Left lung (tissue), 10 donors: ENCODE results near the gene EPHA10. TPM values are rescaled to one million over a fixed set of nuclear protein-coding genes. Genes with fewer than 3 reads are reported as not detected.

ENCODE experiments used
- ATAC-seq: fragments of 200-7000 bp; cut with Tn5 transposase; one replicate; pipeline ENCODE4 v1.9.1; 2020; ENCODE audit warnings: moderate library complexity
- DNase-seq, 4 donors: peaks; one replicate each; pipeline ENCODE4 v3.0.0-alpha.2; 2013 to 2020
- H3K27ac ChIP-seq, 2 donors: fragments of 200-600 bp; sonication (generic) in 1 of 2; one replicate each; pipeline versions ENCODE4 v1.5.0 to v1.8.0; 2020 to 2021
- H3K27me3 ChIP-seq, 2 donors: fragments of 200-600 bp; sonication (generic) in 1 of 2; one replicate each; pipeline versions ENCODE4 v1.5.0 to v1.8.0; 2020 to 2021
- H3K36me3 ChIP-seq, 2 donors: fragments of 200-600 bp; sonication (generic) in 1 of 2; one replicate each; pipeline versions ENCODE4 v1.5.0 to v1.8.0; 2020 to 2021
- H3K4me1 ChIP-seq, 2 donors: fragments of 200-600 bp; one replicate each; pipeline ENCODE4 v1.8.0; 2021
- H3K4me3 ChIP-seq, 2 donors: fragments of 200-600 bp; sonication (generic) in 1 of 2; one replicate each; pipeline versions ENCODE4 v1.5.0 to v1.8.0; 2020 to 2021; ENCODE audit warnings: mild to moderate bottlenecking in 1 of 2
- H3K9me3 ChIP-seq, 2 donors: fragments of 200-600 bp; sonication (generic) in 1 of 2; one replicate each; pipeline versions ENCODE4 v1.5.0 to v1.8.0; 2020 to 2021
- CTCF ChIP-seq, 2 donors: fragments of 200-600 bp; sonication (generic) in 1 of 2; IDR thresholded peaks; one replicate each; pipeline versions ENCODE4 v1.5.0 to v1.8.0; 2021; ENCODE audit warnings: antibody characterized with exemption in 2 of 2
- intact Hi-C, 2 donors: fragments of 100-400 bp; cut with DNase I; formaldehyde crosslinking; loops; one replicate each; pipeline versions ENCODE4 v1.11.2 to v1.14.2; 2022
- polyA plus RNA-seq, 6 donors: library from polyadenylated mRNA; unstranded; fragments of 120-200 nt; gene quantifications; one replicate each; pipeline ENCODE4 v1.2.1, GENCODE V29; 2013; ENCODE audit not compliant: insufficient read length in 6 of 6
- total RNA-seq, 2 donors: library from RNA; stranded (reverse); fragmentation: NEBNext Ultra II Directional; extraction: Animal tissue kit (Norgen Biotek cat#: 25700); gene quantifications; one replicate each; pipeline ENCODE4 v1.2.1, GENCODE V29; 2021
- donor health status: DM: no; HTN: yes; CAD: no.
- donor health status: DM: no; HTN: no; CAD: no.

The EPHA10 gene
- total and polyA plus RNA-seq, 8 donors: 0.13 to 3.2 (median 0.22) TPM

- no peak overlapping the region for H3K27ac ChIP-seq
- H3K9me3 ChIP-seq: no peaks in the 10 kb centered on the region
- no peak for TF ChIP-seq CTCF (IDR thresholded peaks at IDR 0.05)
- H3K27me3 ChIP-seq: no peaks in the 10 kb centered on the region
- DNase-seq: no peak
- no peak for ATAC-seq
- no peak overlapping the region for H3K4me3 ChIP-seq
- no peaks in the 10 kb centered on the region for H3K4me1 ChIP-seq
- H3K36me3 ChIP-seq: peaks cover 0 to 74% of the 10 kb centered on the region in 2 donors
- intact Hi-C loops: no loop called here
These were observed 56.4 kb downstream of the EPHA10 start for GRCh38 chr1:37708471-37708870.

DNA sequence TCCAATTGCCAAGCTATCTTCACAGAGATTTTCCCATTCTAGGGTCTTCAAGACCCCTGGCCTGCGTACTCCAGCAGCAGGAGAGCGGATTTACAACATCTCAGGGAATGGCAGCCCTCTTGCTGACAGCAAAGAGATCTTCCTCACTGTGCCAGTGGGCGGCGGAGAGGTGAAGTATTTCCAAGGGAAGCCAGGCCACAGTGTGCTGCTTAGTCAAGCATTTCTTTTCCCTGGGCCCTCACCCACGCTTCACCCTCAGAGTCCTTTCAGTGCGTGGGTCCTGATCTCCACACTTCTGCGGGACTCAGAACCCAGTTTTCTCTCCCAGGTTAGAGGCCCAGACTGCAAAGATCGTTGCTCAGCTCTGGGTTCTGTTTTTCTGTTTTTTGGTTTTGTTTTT lies 59.5 kb downstream of the EPHA10 start:
- ATAC-seq (no peak), DNase-seq (no peak)
- H3K4me3 ChIP-seq: no peak overlapping the region
- TF ChIP-seq CTCF (IDR thresholded peaks at IDR 0.05): no peak
- H3K36me3 ChIP-seq: peaks cover 0 to 87% of the 10 kb centered on the region in 2 donors
- H3K27ac ChIP-seq: no peak overlapping the region
- intact Hi-C loops: no loop called here
- no peaks in the 10 kb centered on the region for H3K27me3 ChIP-seq
- no peaks in the 10 kb centered on the region for H3K4me1 ChIP-seq
- H3K9me3 ChIP-seq: no peaks in the 10 kb centered on the region

- Histone ChIP-seq H3K4me1 (no peaks in the 10 kb centered on the region), H3K36me3 (peaks cover 0 to 84% of the 10 kb centered on the region in 2 donors), H3K9me3 (no peaks in the 10 kb centered on the region), H3K27ac (no peak overlapping the region), H3K27me3 (no peaks in the 10 kb centered on the region), H3K4me3 (no peak overlapping the region)
- intact Hi-C loops: no loop called here
- no peak for DNase-seq
- ATAC-seq: no peak
- TF ChIP-seq CTCF (IDR thresholded peaks at IDR 0.05): no peak
These were observed 60.0 kb downstream of the EPHA10 start for GRCh38 chr1:37704966-37705365.

GRCh38 chr1:37703061-37703460 lies 61.9 kb downstream of the EPHA10 start:
- Histone ChIP-seq H3K27ac (no peak overlapping the region), H3K27me3 (no peaks in the 10 kb centered on the region), H3K36me3 (peaks cover 0 to 65% of the 10 kb centered on the region in 2 donors), H3K4me1 (no peaks in the 10 kb centered on the region), H3K4me3 (no peak overlapping the region), H3K9me3 (no peaks in the 10 kb centered on the region)
- TF ChIP-seq CTCF (IDR thresholded peaks at IDR 0.05): no peak
- peak in 1 of 4 donors; percentile 44 for DNase-seq
- intact Hi-C loops: no loop called here
- no peak for ATAC-seq

DNA sequence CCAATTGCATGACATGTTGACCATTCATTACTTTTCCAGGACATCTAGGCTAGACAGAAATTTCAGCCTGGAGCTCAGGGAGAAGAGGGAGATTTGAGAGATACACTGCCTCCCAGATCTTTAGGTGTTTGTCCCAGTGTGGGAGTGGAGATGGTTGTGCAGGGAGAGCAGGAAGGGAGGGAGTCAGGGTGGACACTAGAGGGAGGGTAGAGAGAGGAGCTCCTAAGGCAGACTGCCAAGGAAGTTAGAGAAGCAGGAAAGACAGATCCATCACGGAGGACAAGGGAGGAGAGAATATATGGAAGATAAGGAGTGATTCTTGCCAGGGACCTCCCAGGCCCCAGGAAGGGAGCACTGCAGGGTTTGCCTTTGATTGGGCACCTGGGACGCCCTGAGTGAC lies 63.9 kb downstream of the EPHA10 start:
- no peak for ATAC-seq

More for the DNA sequence above, 63.9 kb downstream of the EPHA10 start:
- intact Hi-C loops: no loop called here
- Histone ChIP-seq H3K27me3 (no peaks in the 10 kb centered on the region), H3K27ac (no peak overlapping the region), H3K36me3 (peaks cover 0 to 50% of the 10 kb centered on the region in 2 donors), H3K4me1 (no peaks in the 10 kb centered on the region), H3K9me3 (no peaks in the 10 kb centered on the region), H3K4me3 (no peak overlapping the region)
- TF ChIP-seq CTCF (IDR thresholded peaks at IDR 0.05): no peak
- no peak for DNase-seq
